Measurements from ENCODE around the gene AP1S2.

- TF ChIP-seq, protein P1, sequence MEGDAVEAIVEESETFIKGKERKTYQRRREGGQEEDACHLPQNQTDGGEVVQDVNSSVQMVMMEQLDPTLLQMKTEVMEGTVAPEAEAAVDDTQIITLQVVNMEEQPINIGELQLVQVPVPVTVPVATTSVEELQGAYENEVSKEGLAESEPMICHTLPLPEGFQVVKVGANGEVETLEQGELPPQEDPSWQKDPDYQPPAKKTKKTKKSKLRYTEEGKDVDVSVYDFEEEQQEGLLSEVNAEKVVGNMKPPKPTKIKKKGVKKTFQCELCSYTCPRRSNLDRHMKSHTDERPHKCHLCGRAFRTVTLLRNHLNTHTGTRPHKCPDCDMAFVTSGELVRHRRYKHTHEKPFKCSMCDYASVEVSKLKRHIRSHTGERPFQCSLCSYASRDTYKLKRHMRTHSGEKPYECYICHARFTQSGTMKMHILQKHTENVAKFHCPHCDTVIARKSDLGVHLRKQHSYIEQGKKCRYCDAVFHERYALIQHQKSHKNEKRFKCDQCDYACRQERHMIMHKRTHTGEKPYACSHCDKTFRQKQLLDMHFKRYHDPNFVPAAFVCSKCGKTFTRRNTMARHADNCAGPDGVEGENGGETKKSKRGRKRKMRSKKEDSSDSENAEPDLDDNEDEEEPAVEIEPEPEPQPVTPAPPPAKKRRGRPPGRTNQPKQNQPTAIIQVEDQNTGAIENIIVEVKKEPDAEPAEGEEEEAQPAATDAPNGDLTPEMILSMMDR (conservative IDR thresholded peaks at IDR 0.05; ENCODE audit: low read length), result no peak
- no peak for TF ChIP-seq EZH2phosphoT487 (IDR thresholded peaks at IDR 0.05; ENCODE audit: borderline replicate concordance)
These were observed 28.7 kb downstream of the AP1S2 start for GRCh38 chrX:15825936-15826335.

Data from Loucy (cell line).